ENCODE results near the gene ARHGAP4. TPM values are rescaled to one million over a fixed set of nuclear protein-coding genes. Genes with fewer than 3 reads are reported as not detected.

Gene ARHGAP4
- polyA plus RNA-seq, 3 donors: 51.5 to 508 (median 64.4) TPM

- TF ChIP-seq CTCF (IDR thresholded peaks at IDR 0.05): no peak
- Histone ChIP-seq H3K9me3 (replicated peaks in 1 of 2; ENCODE audit: control insufficient read depth in 1 of 2, insufficient read depth in 1 of 2, low read length in 2 of 2) (no peaks in the 10 kb centered on the region), H3K4me1 (ENCODE audit: control insufficient read depth in 1 of 2, insufficient read depth in 2 of 2, low read length in 2 of 2) (peaks cover 38 to 50% of the 10 kb centered on the region in 2 donors), H4K20me1 (ENCODE audit: insufficient read depth, low read length) (peaks cover 74% of the 10 kb centered on the region), H3K36me3 (replicated peaks in 1 of 2; ENCODE audit: control insufficient read depth in 1 of 2, insufficient read depth in 2 of 2, low read length in 2 of 2) (peaks cover 31 to 36% of the 10 kb centered on the region in 2 donors), H3K4me3 (replicated peaks in 1 of 3; ENCODE audit: low read depth in 2 of 3, low read length in 3 of 3) (no peak overlapping the region), H3K79me2 (ENCODE audit: insufficient read depth, low read length) (peaks cover 46% of the 10 kb centered on the region), H2AFZ (ENCODE audit: insufficient read depth, low read depth, low read length, poor library complexity, severe bottlenecking) (no peak overlapping the region), H3K27ac (ENCODE audit: low read depth in 1 of 2, low read length in 2 of 2) (no peak overlapping the region), H3K27me3 (ENCODE audit: control insufficient read depth in 2 of 2, insufficient read depth in 2 of 2, low read length in 2 of 2) (peaks cover 0 to 3% of the 10 kb centered on the region in 2 donors), H3K4me2 (replicated peaks; ENCODE audit: extremely low read depth, low read length, poor library complexity, severe bottlenecking) (no peak overlapping the region), H3K9ac (ENCODE audit: insufficient read depth, low read length, poor library complexity, severe bottlenecking) (no peak overlapping the region)
- peaks cover 0 to 45% (median 2%) of the 10 kb centered on the region in 3 donors for H3K27me3 Mint-ChIP-seq (ENCODE audit: low read depth in 3 of 3)
- no peak for DNase-seq
- WGBS (ENCODE audit: insufficient coverage): 100% methylated on average over 2 of the region's 13 CpGs
- H3K4me1 Mint-ChIP-seq: peaks cover 26% of the 10 kb centered on the region
- intact Hi-C loops (cut with micrococcal nuclease): no loop called here
- peak overlapping the region in 1 of 7 donors; percentile 14 for H3K27ac Mint-ChIP-seq
- peaks cover 0 to 16% (median 3%) of the 10 kb centered on the region in 7 donors for H3K9me3 Mint-ChIP-seq
- no peak overlapping the region for H3K4me3 Mint-ChIP-seq
- peaks cover 18 to 35% of the 10 kb centered on the region in 2 donors for H3K36me3 Mint-ChIP-seq
Measured at GRCh38 chrX:153932220-153932915, 6.3 kb upstream of the ARHGAP4 start.

- peaks cover 80% of the 10 kb centered on the region for H4K20me1 ChIP-seq (ENCODE audit: insufficient read depth, low read length)
- H3K9ac ChIP-seq (ENCODE audit: insufficient read depth, low read length, poor library complexity, severe bottlenecking): no peak overlapping the region
- peaks cover 0 to 41% (median 2%) of the 10 kb centered on the region in 3 donors for H3K27me3 Mint-ChIP-seq (ENCODE audit: low read depth in 3 of 3)
- peaks cover 0 to 3% of the 10 kb centered on the region in 2 donors for H3K27me3 ChIP-seq (ENCODE audit: control insufficient read depth in 2 of 2, insufficient read depth in 2 of 2, low read length in 2 of 2)
- peaks cover 47% of the 10 kb centered on the region for H3K79me2 ChIP-seq (ENCODE audit: insufficient read depth, low read length)
- H3K4me3 Mint-ChIP-seq: no peak overlapping the region
- peaks cover 31 to 36% of the 10 kb centered on the region in 2 donors for H3K36me3 ChIP-seq (replicated peaks in 1 of 2; ENCODE audit: control insufficient read depth in 1 of 2, insufficient read depth in 2 of 2, low read length in 2 of 2)
- peaks cover 0 to 17% (median 6%) of the 10 kb centered on the region in 7 donors for H3K9me3 Mint-ChIP-seq
- H2AFZ ChIP-seq (ENCODE audit: insufficient read depth, low read depth, low read length, poor library complexity, severe bottlenecking): no peak overlapping the region
- peaks cover 26% of the 10 kb centered on the region for H3K4me1 Mint-ChIP-seq
- H3K4me1 ChIP-seq (ENCODE audit: control insufficient read depth in 1 of 2, insufficient read depth in 2 of 2, low read length in 2 of 2): peaks cover 44 to 56% of the 10 kb centered on the region in 2 donors
- no peak for TF ChIP-seq CTCF (IDR thresholded peaks at IDR 0.05)
- no peak for DNase-seq
- no peak overlapping the region for H3K27ac ChIP-seq (ENCODE audit: low read depth in 1 of 2, low read length in 2 of 2)
- H3K4me3 ChIP-seq (replicated peaks in 1 of 3; ENCODE audit: low read depth in 2 of 3, low read length in 3 of 3): no peak overlapping the region
- H3K4me2 ChIP-seq (replicated peaks; ENCODE audit: extremely low read depth, low read length, poor library complexity, severe bottlenecking): no peak overlapping the region
- peak overlapping the region in 2 of 7 donors; percentile 14 to 15 for H3K27ac Mint-ChIP-seq
- 83% methylated on average over 1 of the region's 13 CpGs for WGBS (ENCODE audit: insufficient coverage)
- intact Hi-C loops (cut with micrococcal nuclease): no loop called here
- no peaks in the 10 kb centered on the region for H3K9me3 ChIP-seq (replicated peaks in 1 of 2; ENCODE audit: control insufficient read depth in 1 of 2, insufficient read depth in 1 of 2, low read length in 2 of 2)
- peaks cover 17 to 32% of the 10 kb centered on the region in 2 donors for H3K36me3 Mint-ChIP-seq
Measured at GRCh38 chrX:153931748-153932147, 5.7 kb upstream of the ARHGAP4 start.
